Glomerular visceral epithelial cell (primary cell): ENCODE results near the gene TPM1.

Source experiments
- DNase-seq: peaks from one replicate; pipeline ENCODE4 v3.0.0-alpha.2; 2016; ENCODE audit errors: extremely low spot score

The TPM1 gene

DNA sequence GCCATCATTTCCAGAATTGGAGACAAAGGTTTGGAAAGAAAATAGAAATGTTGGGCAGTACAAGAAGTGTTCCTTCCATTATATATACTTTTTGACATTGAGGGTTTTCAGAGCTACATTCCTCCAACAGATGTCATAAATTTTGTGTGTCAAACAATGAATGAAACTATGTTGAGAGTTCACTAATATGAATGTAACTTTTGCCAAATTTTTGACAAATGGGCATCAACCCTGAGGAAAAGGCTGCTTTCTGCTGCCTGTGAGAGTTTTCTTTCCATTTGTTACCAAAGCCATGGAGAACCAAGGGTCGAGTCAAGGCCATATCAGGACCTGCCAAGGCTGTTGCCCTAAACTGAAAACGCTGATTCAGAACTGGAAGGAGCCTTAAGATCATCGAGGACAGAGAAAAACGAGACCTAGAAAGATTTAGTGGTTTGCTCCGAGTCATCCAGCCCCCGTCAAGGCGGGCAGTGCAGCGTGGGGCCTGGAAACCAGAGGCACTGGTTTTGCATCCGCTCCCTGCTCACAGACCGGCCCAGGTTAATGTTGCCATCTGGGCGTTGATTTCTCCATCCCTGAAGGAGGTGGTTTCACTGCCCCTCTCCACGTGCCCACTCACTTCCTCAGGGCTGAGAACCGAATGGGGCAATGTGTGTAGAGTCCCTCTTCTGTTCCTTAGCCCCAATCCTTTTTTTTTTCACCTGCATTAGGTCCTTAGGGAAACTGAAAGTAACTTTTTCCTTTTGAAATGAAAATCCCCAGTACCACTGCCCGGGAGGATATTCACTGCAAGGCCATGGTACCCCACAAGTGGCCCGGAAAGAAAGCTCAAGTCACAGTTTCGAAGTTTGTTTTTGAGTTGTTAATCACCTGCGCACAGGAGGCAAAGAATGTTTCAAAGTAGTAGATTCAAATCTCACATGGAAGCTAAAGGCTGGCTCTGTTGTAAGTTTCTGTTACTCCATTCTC is 32.8 kb downstream of the TPM1 start:
- DNase-seq = peak; percentile 57

DNA sequence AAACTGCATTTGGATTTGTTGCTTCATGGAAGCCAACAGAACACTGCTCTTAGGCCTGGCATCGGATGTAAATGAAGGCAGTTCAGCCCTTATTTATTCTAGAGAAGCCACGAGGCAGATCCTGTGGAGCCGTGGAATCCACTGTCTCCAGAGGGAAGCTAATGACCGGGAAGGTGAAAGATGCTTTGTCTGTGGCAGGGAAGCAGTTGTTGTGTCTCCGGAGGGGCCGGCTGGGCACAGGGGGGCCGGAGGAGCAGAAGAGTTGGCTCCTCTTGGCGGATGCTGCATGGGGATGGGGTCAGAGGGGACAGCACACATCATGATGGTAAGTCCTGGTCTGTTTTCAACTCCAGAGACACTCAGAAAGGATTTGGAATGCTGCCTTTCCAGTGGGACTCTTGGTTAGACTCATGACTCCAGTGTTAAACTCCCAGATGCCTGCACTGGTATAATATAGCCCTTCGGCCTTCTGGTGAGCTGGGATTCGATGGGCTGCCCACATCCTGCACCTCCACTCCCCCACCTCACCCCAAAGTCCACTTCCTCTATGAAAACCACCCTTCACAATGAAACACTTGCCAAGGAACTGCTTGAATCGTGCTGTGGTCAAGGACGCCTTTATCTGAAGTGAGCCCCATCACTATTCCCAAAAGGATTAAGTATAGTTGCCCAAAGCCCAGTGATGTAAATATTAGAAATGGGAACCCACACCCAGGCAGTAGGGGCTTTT is 33.6 kb downstream of the TPM1 start:
- no peak for DNase-seq

DNA sequence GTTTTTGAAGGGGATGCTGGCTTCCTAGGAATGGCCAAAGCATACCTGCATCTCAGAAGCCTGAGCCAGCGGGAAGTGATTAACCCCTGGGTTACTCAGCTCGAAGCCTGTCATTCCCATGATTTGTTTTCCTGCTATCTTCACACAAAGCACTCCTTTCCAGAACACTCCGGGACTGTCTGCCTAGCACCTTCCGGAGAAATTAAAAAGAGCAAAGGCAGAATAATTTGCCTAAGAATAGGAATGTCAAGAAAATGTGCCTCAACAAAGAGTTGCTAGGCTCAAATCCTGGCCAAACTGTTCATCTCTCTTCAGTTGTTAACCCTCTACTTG is 34.1 kb downstream of the TPM1 start:
- DNase-seq = no peak

DNA sequence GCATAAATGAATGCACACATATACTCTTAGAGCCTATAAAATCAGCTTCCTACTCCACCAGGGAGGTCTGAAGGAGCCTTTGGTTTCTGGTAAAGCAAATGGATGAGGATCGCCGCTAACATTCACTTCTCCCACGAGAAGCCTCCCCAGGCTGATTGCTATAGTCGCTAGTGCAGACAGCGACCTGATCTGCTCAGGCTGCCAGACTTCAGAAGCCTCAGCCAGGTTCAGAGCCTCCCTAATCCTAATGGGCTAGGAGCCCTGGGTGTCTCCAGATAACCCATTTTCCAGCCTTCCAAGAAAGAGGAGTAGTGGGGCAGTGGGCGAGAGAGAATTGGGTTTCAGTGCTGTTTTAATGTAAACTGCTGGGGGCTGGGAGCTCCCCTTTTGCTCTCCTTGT is 35.4 kb downstream of the TPM1 start:
- DNase-seq = no peak

DNA sequence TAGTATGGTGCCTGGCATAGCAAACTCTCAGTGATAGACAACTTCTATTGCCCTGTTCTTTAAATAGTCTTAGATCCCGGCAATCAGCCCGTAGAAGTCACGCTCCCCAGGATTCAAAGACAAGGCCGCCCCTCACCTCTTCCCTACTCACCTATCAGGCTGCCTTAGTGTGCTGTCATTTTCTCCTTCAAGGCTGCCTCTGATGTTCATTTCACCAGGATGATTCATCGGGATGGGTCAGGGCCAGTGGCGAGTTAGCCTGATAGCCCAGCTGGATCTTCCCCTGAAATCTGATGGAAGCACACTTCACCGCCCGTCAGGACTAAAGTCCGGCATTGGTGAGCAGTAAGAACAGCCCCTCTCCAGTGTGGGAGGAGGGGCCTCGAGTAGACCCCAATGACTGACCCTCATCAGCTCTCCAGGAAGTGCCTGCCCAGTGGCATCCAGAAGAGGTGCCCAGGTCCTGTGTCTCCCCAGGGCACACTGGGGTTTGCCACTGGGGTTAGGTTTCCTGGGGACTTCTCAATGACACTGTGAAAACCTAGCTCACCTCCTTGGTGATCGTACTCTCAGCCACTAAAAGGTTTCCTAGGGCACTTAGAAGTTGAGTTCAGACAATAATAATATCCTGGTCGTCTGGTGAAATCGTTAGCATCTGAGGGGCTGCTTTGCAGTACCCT is 37.5 kb downstream of the TPM1 start:
- peak; percentile 62 for DNase-seq

DNA sequence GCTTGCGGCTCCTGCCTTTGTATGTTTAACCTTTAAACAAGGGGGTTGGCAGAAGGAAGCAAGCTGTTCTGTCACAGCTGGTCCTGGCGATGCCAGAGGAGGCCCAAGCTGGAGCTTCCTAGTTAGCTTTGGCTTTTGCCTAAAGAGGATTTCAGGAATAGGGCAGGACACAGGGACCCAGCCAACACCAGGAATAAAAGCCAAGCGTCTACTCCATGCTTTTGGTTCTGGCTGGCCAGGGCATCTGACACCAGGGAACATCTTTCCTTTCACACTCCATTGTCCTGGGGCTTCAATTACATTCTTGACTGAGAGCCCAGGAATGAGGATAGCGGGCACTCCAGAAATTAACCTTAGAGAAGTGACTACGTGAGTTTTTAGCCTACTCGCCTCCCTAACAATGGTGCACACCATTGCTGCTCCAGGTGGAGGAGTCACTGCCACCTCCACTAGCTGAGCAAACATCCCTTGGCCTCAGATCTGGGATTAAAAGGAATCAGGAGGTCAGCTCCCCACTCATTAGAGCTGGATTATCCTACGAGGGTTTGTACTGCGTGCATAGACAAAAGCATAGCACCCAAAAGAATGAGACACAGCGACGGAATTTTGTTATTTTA is 38.2 kb downstream of the TPM1 start:
- DNase-seq = no peak

DNA sequence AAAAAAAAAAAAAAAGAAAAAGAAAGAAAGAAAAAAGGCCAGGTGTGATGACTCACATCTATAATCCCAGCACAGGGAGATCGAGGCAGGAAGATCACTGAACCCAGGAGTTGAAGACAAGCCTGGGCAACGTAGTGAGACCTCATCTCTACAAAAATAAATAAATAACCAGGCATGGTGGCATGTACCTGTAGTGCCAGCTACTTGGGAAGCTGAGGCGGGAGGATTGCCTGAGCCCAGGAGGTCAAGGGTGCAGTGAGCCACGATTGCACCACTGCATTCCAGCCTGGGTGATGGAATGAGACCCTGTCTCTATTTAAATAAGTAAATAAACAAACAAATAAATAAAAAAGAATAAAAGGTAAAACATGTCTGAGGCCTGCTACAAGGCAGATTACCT is 39.8 kb downstream of the TPM1 start:
- DNase-seq = peak; percentile 36

DNA sequence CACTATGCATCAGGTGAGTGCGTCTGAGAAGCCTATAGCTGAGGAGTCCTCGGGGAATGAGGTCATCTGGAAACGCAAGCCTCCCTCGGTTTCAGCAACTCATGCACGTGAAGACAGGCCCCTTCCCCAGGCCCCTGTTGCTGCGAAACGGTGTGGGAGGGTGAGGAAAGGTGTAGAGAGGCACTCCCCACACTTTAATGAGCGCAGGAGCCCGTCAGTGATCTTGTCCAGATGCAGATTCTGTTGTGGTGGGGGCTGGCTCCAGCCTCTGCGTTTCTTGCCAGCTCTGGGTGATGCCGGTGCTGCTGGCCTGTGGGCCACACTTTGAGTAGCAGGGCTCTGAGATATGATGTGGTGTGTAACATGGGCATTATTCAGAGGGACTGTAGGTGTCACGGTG is 40.5 kb downstream of the TPM1 start:
- no peak for DNase-seq

DNA sequence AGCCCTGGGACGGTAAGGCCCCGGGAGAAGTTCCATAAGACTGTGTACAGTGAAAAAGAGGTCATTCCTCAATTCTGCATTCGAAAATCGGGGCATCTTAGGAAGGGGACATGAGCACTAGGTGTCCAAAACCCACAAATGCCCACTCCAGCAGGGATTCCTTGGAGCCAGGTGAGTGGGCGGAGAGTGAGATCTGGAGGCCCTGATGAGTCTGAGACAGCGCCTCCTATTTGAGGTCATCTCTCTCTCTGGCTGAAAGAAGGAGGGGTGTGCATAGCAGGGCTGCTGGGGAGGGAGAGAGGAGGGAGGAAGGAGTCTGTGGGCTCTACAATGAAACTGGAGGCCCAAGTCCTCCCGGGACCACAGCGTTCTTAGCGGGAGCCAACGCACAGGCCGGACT is 41.0 kb downstream of the TPM1 start:
- DNase-seq = no peak

DNA sequence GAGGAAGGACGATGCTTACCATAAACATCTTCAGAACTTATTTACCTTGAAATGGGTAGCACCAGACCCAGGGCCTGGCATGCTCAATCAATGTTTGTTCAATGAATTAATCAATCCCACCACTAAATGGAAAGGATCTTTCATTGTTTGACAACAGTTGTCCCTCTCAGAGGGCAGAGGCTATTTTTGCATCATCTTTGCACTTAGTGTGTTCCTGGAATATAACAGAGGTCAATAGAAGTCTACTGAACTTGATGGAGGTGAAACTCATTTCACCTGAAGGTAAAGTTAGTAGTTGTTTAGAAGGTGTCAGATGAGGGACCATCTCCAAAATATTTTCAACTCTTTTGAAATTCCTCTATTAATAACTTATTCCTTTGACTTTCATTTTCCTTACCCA is 42.3 kb downstream of the TPM1 start:
- DNase-seq = no peak

DNA sequence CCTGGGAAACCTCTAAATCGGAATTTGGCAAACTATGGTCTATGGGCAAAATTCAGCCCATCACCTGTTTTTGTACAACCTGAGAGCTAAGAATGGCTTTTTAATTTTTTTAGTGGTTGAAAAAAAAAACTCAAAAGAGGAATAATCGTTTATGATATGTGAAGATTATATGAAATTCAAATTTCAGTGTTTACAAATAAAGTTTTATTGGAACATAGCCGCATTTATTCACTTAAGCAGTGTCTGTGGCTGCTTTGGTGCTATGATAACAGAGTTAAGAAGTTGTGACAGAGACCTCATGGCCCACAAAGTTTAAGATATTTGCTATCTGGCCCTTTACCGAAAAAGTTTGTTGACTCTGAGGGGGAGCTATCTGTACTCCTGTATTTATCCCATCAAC is 42.7 kb downstream of the TPM1 start:
- no peak for DNase-seq

DNA sequence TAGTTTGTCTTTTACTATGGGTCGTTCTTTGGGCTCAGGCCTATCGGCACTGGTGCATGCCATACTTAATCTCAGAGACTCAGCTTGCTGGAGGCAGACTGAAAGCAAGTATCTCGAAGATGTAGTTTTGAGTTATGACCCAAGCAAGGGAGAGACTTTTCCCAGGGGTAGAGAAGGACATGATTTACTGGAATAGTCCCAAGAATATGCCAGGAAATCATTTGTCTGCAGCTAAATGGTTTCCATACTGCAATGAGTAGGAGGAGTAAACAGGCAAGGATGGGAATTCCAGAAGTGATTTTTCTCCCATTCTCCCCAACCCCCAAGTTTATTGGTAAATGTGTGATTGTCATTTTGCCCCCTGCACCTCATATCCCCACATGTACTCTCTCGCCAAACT is 43.7 kb downstream of the TPM1 start:
- DNase-seq = no peak

DNA sequence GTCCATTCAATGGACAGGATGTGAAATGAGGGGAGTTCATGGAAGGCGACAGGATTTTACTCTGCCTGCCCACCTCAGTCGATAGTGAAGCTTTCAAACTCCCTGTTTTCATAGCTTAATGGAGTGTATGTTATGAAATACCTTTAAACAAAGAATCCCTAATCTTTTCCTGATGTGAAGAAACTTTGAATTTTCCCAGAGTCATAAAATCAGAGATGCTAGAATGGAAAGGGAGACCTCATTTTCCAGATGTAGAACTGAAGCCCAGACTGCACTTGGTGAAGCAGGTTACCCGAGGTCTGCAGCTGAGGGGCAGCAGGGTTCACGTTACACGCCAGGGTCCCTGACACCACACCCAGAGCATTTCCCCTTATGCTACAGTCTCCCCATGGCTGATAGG is 44.4 kb downstream of the TPM1 start:
- no peak for DNase-seq

DNA sequence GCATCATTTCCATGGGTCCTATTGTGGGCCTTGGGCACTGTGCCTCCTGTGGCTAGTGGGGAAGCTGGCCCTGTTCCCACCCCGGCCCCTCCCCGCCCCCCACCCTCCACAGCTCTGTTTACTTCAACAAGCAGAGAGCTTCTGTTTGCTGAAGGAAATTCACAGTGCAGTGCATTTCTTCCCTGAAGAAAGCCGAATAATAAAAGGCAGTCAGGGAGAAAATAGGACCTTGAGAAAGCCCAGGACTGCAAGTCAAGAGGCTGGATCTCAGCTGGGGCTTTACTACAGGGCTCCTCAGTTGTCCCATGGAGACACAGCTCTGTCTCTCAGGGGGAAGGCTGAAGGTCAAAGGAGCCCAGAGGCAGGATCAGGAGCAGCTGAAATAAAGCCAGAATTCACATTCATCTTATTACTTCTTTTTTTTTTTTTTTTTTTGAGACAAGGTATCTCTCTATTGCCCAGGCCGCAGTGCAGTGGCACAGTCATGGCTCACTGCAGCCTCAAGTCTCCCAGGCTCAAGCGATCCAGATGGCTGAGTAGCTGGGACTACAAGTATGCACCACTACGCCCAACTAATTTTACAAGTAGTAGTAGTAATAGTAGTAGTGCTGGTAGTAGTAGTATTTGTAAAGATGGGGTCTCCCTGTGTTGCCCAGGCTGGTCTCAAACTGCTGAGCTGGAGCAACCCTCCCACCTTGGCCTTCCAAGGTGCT is 46.1 kb downstream of the TPM1 start:
- no peak for DNase-seq

DNA sequence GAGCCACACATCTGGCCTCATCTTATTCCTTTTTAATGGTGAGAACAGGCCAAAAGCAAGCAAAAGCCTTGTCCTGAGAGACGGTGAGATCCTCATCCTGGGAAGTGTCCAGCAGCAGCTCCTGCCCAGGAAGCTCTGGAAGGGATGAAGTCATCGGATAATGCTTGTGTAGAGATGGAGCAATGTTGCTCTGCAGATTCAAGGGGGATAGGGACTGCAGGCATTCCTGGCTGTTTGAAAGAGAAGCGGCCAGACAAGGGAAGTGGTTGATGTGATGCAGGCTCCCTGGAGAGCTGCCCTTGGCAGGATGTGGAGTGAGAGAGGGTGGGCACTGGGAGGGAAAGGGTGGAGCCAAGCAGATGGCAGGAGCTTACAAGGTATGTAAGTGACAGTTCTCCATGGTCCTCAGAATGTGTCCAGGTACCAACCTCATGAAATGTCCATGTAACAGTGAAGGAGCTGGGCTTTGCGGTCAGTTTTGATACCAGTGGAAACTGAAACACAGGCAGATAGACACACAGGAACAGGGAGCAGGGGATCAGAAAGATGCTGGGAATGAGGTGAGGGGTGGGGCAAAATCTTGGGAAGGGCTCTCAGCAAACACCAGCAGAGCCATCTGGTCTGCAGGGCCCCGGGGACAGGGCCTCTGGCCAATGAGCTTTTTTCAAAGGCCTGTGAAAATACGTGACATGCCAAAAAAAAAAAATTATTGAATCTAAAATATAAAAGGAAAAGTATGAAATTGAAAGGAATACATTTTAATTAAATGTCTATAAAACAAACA is 46.9 kb downstream of the TPM1 start:
- peak; percentile 93 for DNase-seq

DNA sequence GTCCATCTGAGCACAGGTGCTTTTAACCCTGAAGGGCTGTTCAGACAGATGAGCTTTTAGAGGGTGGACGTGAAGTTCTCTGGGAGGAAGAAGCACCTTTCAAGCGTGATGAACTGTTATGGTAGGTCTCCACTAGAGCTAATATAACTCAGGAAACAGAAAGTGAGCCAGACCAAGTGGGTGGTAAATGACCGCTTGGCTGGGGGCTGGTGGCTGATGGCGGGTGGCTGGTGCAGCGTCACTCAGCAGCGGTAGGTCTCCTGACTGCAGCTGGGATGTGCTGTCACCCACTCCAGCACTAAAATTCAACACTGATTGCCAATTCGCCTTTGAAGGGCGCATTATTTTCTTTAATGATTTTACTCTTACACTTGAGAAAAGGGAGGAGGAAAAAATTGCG is 47.9 kb downstream of the TPM1 start:
- DNase-seq = no peak

DNA sequence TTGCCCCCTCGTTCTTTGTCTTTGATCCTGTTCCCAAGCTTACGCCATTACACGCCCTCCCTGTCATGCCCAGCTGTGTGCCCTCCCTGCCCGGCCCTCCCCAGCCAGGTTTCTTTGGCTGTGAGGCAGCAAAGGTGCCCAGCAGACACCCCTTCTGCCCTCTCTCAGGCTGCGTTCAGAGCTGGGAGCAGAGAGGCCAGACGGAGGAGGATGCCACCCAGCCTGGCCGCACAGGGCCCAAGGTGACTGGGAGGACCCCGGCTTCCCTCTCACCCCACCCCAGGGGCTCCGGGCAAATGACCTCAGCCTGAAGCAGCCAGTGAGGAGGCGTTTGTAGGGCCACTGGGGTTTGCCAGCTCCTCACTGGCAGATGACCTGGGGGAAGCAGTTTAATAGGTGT is 48.3 kb downstream of the TPM1 start:
- DNase-seq = no peak

DNA sequence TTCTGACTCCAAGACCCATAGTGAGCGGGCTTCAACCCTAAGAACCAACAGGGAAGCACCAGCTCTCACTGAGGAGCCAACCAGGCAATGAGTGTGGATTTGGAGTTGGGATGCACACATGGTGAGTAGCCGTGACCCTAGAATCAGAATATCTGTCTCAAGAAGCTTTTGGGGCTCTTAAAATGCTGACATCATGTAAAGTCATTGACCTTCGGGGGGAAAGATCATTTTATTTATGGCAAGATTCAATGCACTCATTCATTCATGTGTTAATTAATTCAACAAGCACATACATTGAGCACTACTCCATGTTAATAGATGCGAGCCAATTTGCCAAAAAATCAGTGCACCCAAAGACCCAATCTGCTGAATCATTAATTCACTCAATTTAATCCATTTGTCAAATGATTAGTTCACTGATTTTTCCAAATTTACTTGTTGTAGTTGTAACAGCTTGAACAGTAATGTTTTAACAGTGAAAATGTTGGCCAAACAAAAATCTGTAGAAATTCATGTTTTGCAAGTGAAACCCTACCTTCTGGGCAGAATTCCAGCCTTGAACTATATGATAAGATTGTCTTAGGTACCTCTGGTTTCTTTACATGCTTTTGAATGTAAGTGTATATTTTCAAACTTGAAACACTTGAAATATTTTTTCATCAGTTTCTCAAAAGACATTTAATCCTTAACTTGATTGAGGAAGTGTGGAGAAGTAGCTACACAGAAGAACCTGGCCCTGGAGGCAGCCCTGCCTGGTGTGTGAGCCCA is 49.3 kb downstream of the TPM1 start:
- DNase-seq = no peak

DNA sequence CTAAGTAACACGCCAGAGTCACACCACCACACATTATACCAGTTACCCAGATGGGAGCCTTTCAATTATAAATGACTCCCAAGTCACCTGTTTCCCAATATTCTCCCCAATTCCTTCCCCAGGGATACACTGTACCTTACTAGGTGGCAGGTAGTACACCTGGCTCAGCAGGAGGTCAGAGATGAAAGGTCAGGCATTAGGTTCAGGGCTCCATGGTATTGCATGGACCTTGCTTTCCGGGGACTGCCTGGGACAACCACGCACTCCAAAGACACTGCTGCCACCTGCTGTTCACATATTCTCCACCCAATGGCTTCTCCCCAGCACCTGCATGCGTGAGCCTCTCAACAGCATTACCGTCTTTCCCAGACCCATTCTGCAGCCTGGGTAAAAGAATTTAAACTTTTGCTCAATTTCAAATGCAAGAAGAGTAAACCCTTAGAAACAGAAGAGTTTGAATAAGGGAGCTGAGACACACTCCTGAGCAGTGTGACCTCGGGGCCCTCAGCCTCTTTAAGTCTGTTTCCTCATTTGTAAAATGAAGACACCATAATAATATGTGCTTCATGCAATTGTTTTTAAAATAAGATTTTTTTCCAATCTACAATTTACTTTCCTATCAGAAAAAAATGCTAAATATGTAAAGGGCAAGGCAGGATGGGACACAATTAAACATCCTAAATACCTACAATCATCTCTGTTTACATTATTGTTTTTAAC is 51.1 kb downstream of the TPM1 start:
- peak; percentile 78 for DNase-seq
